Measurements from ENCODE around the gene PPCDC. TPM values are rescaled to one million over a fixed set of nuclear protein-coding genes. Genes with fewer than 3 reads are reported as not detected.
A peak's percentile ranks its signal among the peaks of the same experiment; 100 is the strongest.

Gene PPCDC
- total RNA-seq, 4 donors from 2014 or later = 8.4 to 63.5 (median 20.5) TPM

GRCh38 chr15:75065851-75066509, 42.6 kb downstream of the PPCDC start:
- H3K4me3 ChIP-seq = no peak overlapping the region
- H3K27me3 ChIP-seq = no peaks in the 10 kb centered on the region
- H3K4me1 ChIP-seq = peaks cover 0 to 6% (median 0%) of the 10 kb centered on the region in 4 donors
- peak in 1 of 3 donors; percentile 10 for DNase-seq
- TF ChIP-seq POLR2A (IDR thresholded peaks at IDR 0.05) = no peak
- no peak for TF ChIP-seq CTCF (IDR thresholded peaks at IDR 0.05)
- H3K36me3 ChIP-seq = no peaks in the 10 kb centered on the region
- no peak overlapping the region for H3K27ac ChIP-seq
- H3K9me3 ChIP-seq = no peaks in the 10 kb centered on the region

GRCh38 chr15:75067123-75067830, 43.9 kb downstream of the PPCDC start:
- Histone ChIP-seq H3K4me3 (no peak overlapping the region), H3K4me1 (peaks cover 0 to 6% (median 0%) of the 10 kb centered on the region in 4 donors), H3K27ac (no peak overlapping the region), H3K36me3 (no peaks in the 10 kb centered on the region), H3K27me3 (no peaks in the 10 kb centered on the region), H3K9me3 (no peaks in the 10 kb centered on the region)
- TF ChIP-seq POLR2A (IDR thresholded peaks at IDR 0.05) = no peak
- no peak for TF ChIP-seq CTCF (IDR thresholded peaks at IDR 0.05)
- DNase-seq = peak in 2 of 3 donors; percentile 29 to 53

- no peaks in the 10 kb centered on the region for H3K27me3 ChIP-seq
Measured at GRCh38 chr15:75068748-75069147, 45.4 kb downstream of the PPCDC start.

GRCh38 chr15:75069301-75069925, 46.0 kb downstream of the PPCDC start:
- DNase-seq = peak in 2 of 3 donors; percentile 59 to 69
- Histone ChIP-seq H3K4me3 (no peak overlapping the region), H3K27ac (peak overlapping the region in 1 of 4 donors; percentile 40), H3K27me3 (no peaks in the 10 kb centered on the region), H3K36me3 (no peaks in the 10 kb centered on the region), H3K9me3 (no peaks in the 10 kb centered on the region), H3K4me1 (peaks cover 0 to 6% (median 0%) of the 10 kb centered on the region in 4 donors)
- TF ChIP-seq CTCF (IDR thresholded peaks at IDR 0.05) = no peak
- TF ChIP-seq POLR2A (IDR thresholded peaks at IDR 0.05) = no peak

More at GRCh38 chr15:75068748-75069147, 45.4 kb downstream of the PPCDC start:
- DNase-seq = no peak
- H3K9me3 ChIP-seq = no peaks in the 10 kb centered on the region
- TF ChIP-seq CTCF (IDR thresholded peaks at IDR 0.05) (no peak), POLR2A (IDR thresholded peaks at IDR 0.05) (no peak)
- H3K36me3 ChIP-seq = no peaks in the 10 kb centered on the region
- H3K27ac ChIP-seq = no peak overlapping the region
- peaks cover 0 to 6% (median 0%) of the 10 kb centered on the region in 4 donors for H3K4me1 ChIP-seq
- H3K4me3 ChIP-seq = no peak overlapping the region

DNA sequence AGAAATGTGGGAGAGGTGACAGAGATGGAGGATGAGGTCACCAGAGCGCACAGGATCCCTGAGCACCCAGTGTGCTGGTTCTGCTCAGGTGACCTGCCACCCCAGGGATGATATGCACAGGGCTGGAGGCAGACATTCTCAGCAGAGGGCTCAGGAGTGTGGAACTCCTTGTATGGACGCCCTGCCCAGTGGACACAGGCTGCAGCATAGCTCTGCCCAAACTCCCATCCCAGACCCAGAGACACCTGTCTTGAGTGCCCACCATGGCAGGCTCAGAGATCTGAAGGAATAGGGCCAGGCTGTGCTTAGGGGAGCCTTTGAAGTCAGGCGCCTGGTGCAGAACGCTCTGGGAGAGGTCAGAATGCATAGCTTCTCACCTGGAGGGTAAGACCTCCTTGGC, 47.3 kb downstream of the PPCDC start:
- peaks cover 0 to 6% (median 0%) of the 10 kb centered on the region in 4 donors for H3K4me1 ChIP-seq
- no peak overlapping the region for H3K4me3 ChIP-seq
- H3K36me3 ChIP-seq = no peaks in the 10 kb centered on the region
- H3K27me3 ChIP-seq = no peaks in the 10 kb centered on the region
- H3K27ac ChIP-seq = no peak overlapping the region
- TF ChIP-seq CTCF (IDR thresholded peaks at IDR 0.05) (no peak), POLR2A (IDR thresholded peaks at IDR 0.05) (no peak)
- peak in 1 of 3 donors; percentile 34 for DNase-seq
- no peaks in the 10 kb centered on the region for H3K9me3 ChIP-seq
